ENCODE results near the gene OR4K1.

The OR4K1 gene

GRCh38 chr14:19930617-19931016 lies at the start of gene OR4K1:
Gene OR4K1 (plus strand): TSS chr14:19930917. CDS start chr14:19935667, 4,750 bp downstream.
- Histone ChIP-seq H3K36me3 (ENCODE audit: control insufficient read depth in 2 of 2, insufficient read depth in 2 of 2, low read length in 2 of 2) (no peaks in the 10 kb centered on the region), H3K27ac (ENCODE audit: low read length) (no peak within 1 kb of the TSS), H3K9me3 (ENCODE audit: control insufficient read depth in 2 of 2, low read length in 2 of 2) (peaks cover 0 to 5% of the 10 kb centered on the region in 2 donors), H3K4me3 (ENCODE audit: low read length in 2 of 2) (no peak within 1 kb of the TSS), H3K9ac (ENCODE audit: low read length in 2 of 2) (no peak within 1 kb of the TSS), H3K4me1 (ENCODE audit: control insufficient read depth, insufficient read depth, low read length) (no peaks in the 10 kb centered on the region), H3K27me3 (ENCODE audit: control insufficient read depth in 1 of 2, insufficient read depth in 2 of 2, low read length in 2 of 2) (no peaks in the 10 kb centered on the region)

- no peak overlapping the region for H3K9ac ChIP-seq (ENCODE audit: low read length in 2 of 2)
- H3K4me1 ChIP-seq (ENCODE audit: control insufficient read depth, insufficient read depth, low read length): no peaks in the 10 kb centered on the region
- H3K27me3 ChIP-seq (ENCODE audit: control insufficient read depth in 1 of 2, insufficient read depth in 2 of 2, low read length in 2 of 2): peaks cover 0 to 5% of the 10 kb centered on the region in 2 donors
- no peak overlapping the region for H3K27ac ChIP-seq (ENCODE audit: low read length)
- H3K36me3 ChIP-seq (ENCODE audit: control insufficient read depth in 2 of 2, insufficient read depth in 2 of 2, low read length in 2 of 2): no peaks in the 10 kb centered on the region
- peaks cover 23 to 34% of the 10 kb centered on the region in 2 donors for H3K9me3 ChIP-seq (ENCODE audit: control insufficient read depth in 2 of 2, low read length in 2 of 2)
- no peak overlapping the region for H3K4me3 ChIP-seq (ENCODE audit: low read length in 2 of 2)
Observed at GRCh38 chr14:19895282-19895681, 35.4 kb upstream of the OR4K1 start.

GRCh38 chr14:19900999-19901398 lies 29.7 kb upstream of the OR4K1 start:
- H3K9me3 ChIP-seq (ENCODE audit: control insufficient read depth in 2 of 2, low read length in 2 of 2): peaks cover 0 to 20% of the 10 kb centered on the region in 2 donors
- H3K4me1 ChIP-seq (ENCODE audit: control insufficient read depth, insufficient read depth, low read length): no peaks in the 10 kb centered on the region
- H3K4me3 ChIP-seq (ENCODE audit: low read length in 2 of 2): no peak overlapping the region
- no peak overlapping the region for H3K9ac ChIP-seq (ENCODE audit: low read length in 2 of 2)
- no peaks in the 10 kb centered on the region for H3K36me3 ChIP-seq (ENCODE audit: control insufficient read depth in 2 of 2, insufficient read depth in 2 of 2, low read length in 2 of 2)
- no peaks in the 10 kb centered on the region for H3K27me3 ChIP-seq (ENCODE audit: control insufficient read depth in 1 of 2, insufficient read depth in 2 of 2, low read length in 2 of 2)
- H3K27ac ChIP-seq (ENCODE audit: low read length): no peak overlapping the region

GRCh38 chr14:19902409-19902808 lies 28.3 kb upstream of the OR4K1 start:
- H3K36me3 ChIP-seq (ENCODE audit: control insufficient read depth in 2 of 2, insufficient read depth in 2 of 2, low read length in 2 of 2): no peaks in the 10 kb centered on the region
- peaks cover 0 to 15% of the 10 kb centered on the region in 2 donors for H3K9me3 ChIP-seq (ENCODE audit: control insufficient read depth in 2 of 2, low read length in 2 of 2)
- H3K27me3 ChIP-seq (ENCODE audit: control insufficient read depth in 1 of 2, insufficient read depth in 2 of 2, low read length in 2 of 2): no peaks in the 10 kb centered on the region
- H3K9ac ChIP-seq (ENCODE audit: low read length in 2 of 2): no peak overlapping the region
- no peaks in the 10 kb centered on the region for H3K4me1 ChIP-seq (ENCODE audit: control insufficient read depth, insufficient read depth, low read length)
- no peak overlapping the region for H3K4me3 ChIP-seq (ENCODE audit: low read length in 2 of 2)
- H3K27ac ChIP-seq (ENCODE audit: low read length): no peak overlapping the region

- Histone ChIP-seq H3K9ac (ENCODE audit: low read length in 2 of 2) (no peak overlapping the region), H3K27ac (ENCODE audit: low read length) (no peak overlapping the region), H3K27me3 (ENCODE audit: control insufficient read depth in 1 of 2, insufficient read depth in 2 of 2, low read length in 2 of 2) (no peaks in the 10 kb centered on the region), H3K4me3 (ENCODE audit: low read length in 2 of 2) (no peak overlapping the region), H3K4me1 (ENCODE audit: control insufficient read depth, insufficient read depth, low read length) (no peaks in the 10 kb centered on the region), H3K36me3 (ENCODE audit: control insufficient read depth in 2 of 2, insufficient read depth in 2 of 2, low read length in 2 of 2) (no peaks in the 10 kb centered on the region), H3K9me3 (ENCODE audit: control insufficient read depth in 2 of 2, low read length in 2 of 2) (peaks cover 4 to 7% of the 10 kb centered on the region in 2 donors)
Observed at GRCh38 chr14:19906665-19907064, 24.1 kb upstream of the OR4K1 start.

GRCh38 chr14:19911114-19911513 lies 19.6 kb upstream of the OR4K1 start:
- H3K9ac ChIP-seq (ENCODE audit: low read length in 2 of 2): no peak overlapping the region
- H3K36me3 ChIP-seq (ENCODE audit: control insufficient read depth in 2 of 2, insufficient read depth in 2 of 2, low read length in 2 of 2): no peaks in the 10 kb centered on the region
- H3K9me3 ChIP-seq (ENCODE audit: control insufficient read depth in 2 of 2, low read length in 2 of 2): peaks cover 3 to 4% of the 10 kb centered on the region in 2 donors
- no peak overlapping the region for H3K27ac ChIP-seq (ENCODE audit: low read length)
- H3K4me3 ChIP-seq (ENCODE audit: low read length in 2 of 2): no peak overlapping the region
- H3K27me3 ChIP-seq (ENCODE audit: control insufficient read depth in 1 of 2, insufficient read depth in 2 of 2, low read length in 2 of 2): no peaks in the 10 kb centered on the region
- H3K4me1 ChIP-seq (ENCODE audit: control insufficient read depth, insufficient read depth, low read length): no peaks in the 10 kb centered on the region

- peaks cover 0 to 13% of the 10 kb centered on the region in 2 donors for H3K9me3 ChIP-seq (ENCODE audit: control insufficient read depth in 2 of 2, low read length in 2 of 2)
- no peak overlapping the region for H3K27ac ChIP-seq (ENCODE audit: low read length)
- H3K36me3 ChIP-seq (ENCODE audit: control insufficient read depth in 2 of 2, insufficient read depth in 2 of 2, low read length in 2 of 2): no peaks in the 10 kb centered on the region
- no peak overlapping the region for H3K4me3 ChIP-seq (ENCODE audit: low read length in 2 of 2)
- H3K4me1 ChIP-seq (ENCODE audit: control insufficient read depth, insufficient read depth, low read length): no peaks in the 10 kb centered on the region
- no peaks in the 10 kb centered on the region for H3K27me3 ChIP-seq (ENCODE audit: control insufficient read depth in 1 of 2, insufficient read depth in 2 of 2, low read length in 2 of 2)
- no peak overlapping the region for H3K9ac ChIP-seq (ENCODE audit: low read length in 2 of 2)
Observed at GRCh38 chr14:19917243-19917642, 13.5 kb upstream of the OR4K1 start.

- Histone ChIP-seq H3K27me3 (ENCODE audit: control insufficient read depth in 1 of 2, insufficient read depth in 2 of 2, low read length in 2 of 2) (no peaks in the 10 kb centered on the region), H3K4me3 (ENCODE audit: low read length in 2 of 2) (no peak overlapping the region), H3K36me3 (ENCODE audit: control insufficient read depth in 2 of 2, insufficient read depth in 2 of 2, low read length in 2 of 2) (no peaks in the 10 kb centered on the region), H3K4me1 (ENCODE audit: control insufficient read depth, insufficient read depth, low read length) (no peaks in the 10 kb centered on the region), H3K9ac (ENCODE audit: low read length in 2 of 2) (no peak overlapping the region), H3K9me3 (ENCODE audit: control insufficient read depth in 2 of 2, low read length in 2 of 2) (peaks cover 0 to 13% of the 10 kb centered on the region in 2 donors), H3K27ac (ENCODE audit: low read length) (no peak overlapping the region)
Observed at GRCh38 chr14:19917955-19918518, 12.7 kb upstream of the OR4K1 start.

GRCh38 chr14:19918553-19919264 lies 12.0 kb upstream of the OR4K1 start:
- no peaks in the 10 kb centered on the region for H3K27me3 ChIP-seq (ENCODE audit: control insufficient read depth in 1 of 2, insufficient read depth in 2 of 2, low read length in 2 of 2)
- no peak overlapping the region for H3K9ac ChIP-seq (ENCODE audit: low read length in 2 of 2)
- no peak overlapping the region for H3K27ac ChIP-seq (ENCODE audit: low read length)
- H3K36me3 ChIP-seq (ENCODE audit: control insufficient read depth in 2 of 2, insufficient read depth in 2 of 2, low read length in 2 of 2): no peaks in the 10 kb centered on the region
- no peak overlapping the region for H3K4me3 ChIP-seq (ENCODE audit: low read length in 2 of 2)
- no peaks in the 10 kb centered on the region for H3K4me1 ChIP-seq (ENCODE audit: control insufficient read depth, insufficient read depth, low read length)
- peaks cover 0 to 13% of the 10 kb centered on the region in 2 donors for H3K9me3 ChIP-seq (ENCODE audit: control insufficient read depth in 2 of 2, low read length in 2 of 2)

GRCh38 chr14:19920021-19920657 lies 10.6 kb upstream of the OR4K1 start, which contains the start of gene OR4K5:
Gene OR4K5 (plus strand): TSS chr14:19920607. CDS start chr14:19920607, 0 bp downstream.
- no peaks in the 10 kb centered on the region for H3K36me3 ChIP-seq (ENCODE audit: control insufficient read depth in 2 of 2, insufficient read depth in 2 of 2, low read length in 2 of 2)
- H3K9me3 ChIP-seq (ENCODE audit: control insufficient read depth in 2 of 2, low read length in 2 of 2): peaks cover 0 to 13% of the 10 kb centered on the region in 2 donors
- no peaks in the 10 kb centered on the region for H3K4me1 ChIP-seq (ENCODE audit: control insufficient read depth, insufficient read depth, low read length)
- H3K27ac ChIP-seq (ENCODE audit: low read length): no peak within 1 kb of the TSS
- H3K4me3 ChIP-seq (ENCODE audit: low read length in 2 of 2): no peak within 1 kb of the TSS
- no peaks in the 10 kb centered on the region for H3K27me3 ChIP-seq (ENCODE audit: control insufficient read depth in 1 of 2, insufficient read depth in 2 of 2, low read length in 2 of 2)
- no peak within 1 kb of the TSS for H3K9ac ChIP-seq (ENCODE audit: low read length in 2 of 2)

- Histone ChIP-seq H3K4me1 (ENCODE audit: control insufficient read depth, insufficient read depth, low read length) (no peaks in the 10 kb centered on the region), H3K27me3 (ENCODE audit: control insufficient read depth in 1 of 2, insufficient read depth in 2 of 2, low read length in 2 of 2) (no peaks in the 10 kb centered on the region), H3K9ac (ENCODE audit: low read length in 2 of 2) (no peak overlapping the region), H3K36me3 (ENCODE audit: control insufficient read depth in 2 of 2, insufficient read depth in 2 of 2, low read length in 2 of 2) (no peaks in the 10 kb centered on the region), H3K4me3 (ENCODE audit: low read length in 2 of 2) (no peak overlapping the region), H3K27ac (ENCODE audit: low read length) (no peak overlapping the region), H3K9me3 (ENCODE audit: control insufficient read depth in 2 of 2, low read length in 2 of 2) (no peaks in the 10 kb centered on the region)
Observed at GRCh38 chr14:19941668-19942067, 11.0 kb downstream of the OR4K1 start.

Measured in stomach smooth muscle (tissue), 2 donors.